Pancreas (tissue), 10 donors: Measurements from ENCODE around the gene ACOX1. TPM values are rescaled to one million over a fixed set of nuclear protein-coding genes. Genes with fewer than 3 reads are reported as not detected.

Experiments used
- ATAC-seq, 4 donors: fragments of 200-7000 bp; cut with Tn5 transposase; one replicate each; pipeline versions ENCODE4 v1.8.0 to v1.9.1; 2020; ENCODE audit warnings: mild to moderate bottlenecking in 4 of 4, moderate library complexity in 4 of 4
- DNase-seq, 6 donors: peaks; one replicate each; pipeline ENCODE4 v3.0.0-alpha.2; 2020
- FAIRE-seq: peaks from 2 replicates; lab custom pipeline; 2012; peaks lifted over from hg19 to GRCh38; lab: Jason Lieb, UNC
- H3K27ac ChIP-seq, 4 donors: fragments of 200-600 bp; sonication (generic); 1 replicate in 3 of 4; 2 replicates in 1 of 4; pipeline versions ENCODE4 v1.5.0 to v1.8.0; 2020
- H3K27me3 ChIP-seq, 4 donors: fragments of 200-600 bp; one replicate each; pipeline ENCODE4 v1.8.0; 2021
- H3K36me3 ChIP-seq, 3 donors: fragments of 200-600 bp; sonication (generic) in 1 of 3; one replicate each; pipeline versions ENCODE4 v1.5.0 to v1.8.0; 2020 to 2021
- H3K4me1 ChIP-seq, 3 donors: fragments of 200-600 bp; one replicate each; pipeline ENCODE4 v1.8.0; 2021
- H3K4me3 ChIP-seq, 4 donors: fragments of 200-600 bp; sonication (generic) in 2 of 4; one replicate each; pipeline versions ENCODE4 v1.5.0 to v1.8.0; 2020 to 2021
- H3K9me3 ChIP-seq, 4 donors: fragments of 200-600 bp; one replicate each; pipeline ENCODE4 v1.8.0; 2021
- WGBS, 2 donors: extraction: QIAGEN DNeasy Blood & Tissue Kit; methylation state at CpG; one replicate each; pipeline ENCODE4 v1.1.7; 2013; 5-methylcytosine and 5-hydroxymethylcytosine counted together
- intact Hi-C, 3 donors: fragments of 100-400 bp; cut with DNase I; formaldehyde crosslinking; loops; one replicate each; pipeline versions ENCODE4 v1.11.1 to v1.14.2; 2022
- polyA plus RNA-seq, 2 donors: library from polyadenylated mRNA; stranded (reverse); fragments of 200-250 nt; gene quantifications; one replicate each; pipeline ENCODE4 v1.2.3, GENCODE V29; 2013
- total RNA-seq, 6 donors: library from RNA; stranded (reverse); fragmentation: NEBNext Ultra II Directional in 4 of 6; extraction: Animal tissue kit (Norgen Biotek cat#: 25700) in 4 of 6; gene quantifications; one replicate each; pipeline versions ENCODE4 v1.2.1 to v1.2.4, GENCODE V29; 2021 to 2023
- TF ChIP-seq, protein P1 (sequence below), 4 donors: fragments of 200-600 bp; sonication (generic) in 3 of 4; IDR thresholded peaks; one replicate each; pipeline versions ENCODE4 v1.5.0 to v1.8.0; 2021; ENCODE audit warnings: antibody characterized with exemption in 4 of 4
- donor health status: healthy with polysubstance abuse.
- donor health status: DM: no; HTN: no; CAD: no; lungs with moderate emphysema.
- donor health status: DM: no; HTN: no; CAD: no.
- donor health status: control.
- donor health status: control.
- donor health status: Bipolar disorder and iron deficiency.
- donor health status: DM: yes; HTN: yes; CAD: no.
- donor health status: DM: no; HTN: no; CAD: no.
- donor health status: DM: no; HTN: no; CAD: no.
- donor health status: DM: yes; HTN: yes; CAD: no.

The ACOX1 gene
- total RNA-seq = 10 to 100 TPM; 50.4 to 74.2 (median 59.4) TPM
- 10 to 100 TPM; 16.3 to 25.4 TPM for polyA plus RNA-seq

- Histone ChIP-seq H3K4me3 (peak within 1 kb of the TSS; percentile 47 to 89 (median 74)), H3K27me3 (no peaks in the 10 kb centered on the region), H3K36me3 (no peaks in the 10 kb centered on the region), H3K4me1 (peaks cover 38 to 66% (median 55%) of the 10 kb centered on the region in 3 donors), H3K27ac (peak within 1 kb of the TSS; percentile 87 to 99 (median 95)), H3K9me3 (no peaks in the 10 kb centered on the region)
- ATAC-seq (peak; percentile 82 to 92 (median 87)), DNase-seq (peak; percentile 95 to 99 (median 98)), FAIRE-seq (no peak)
- WGBS, 2 donors = 1% methylated on average over 50 to 72 of the region's 72 CpGs
- intact Hi-C loops = no loop called here
- TF ChIP-seq, protein P1, sequence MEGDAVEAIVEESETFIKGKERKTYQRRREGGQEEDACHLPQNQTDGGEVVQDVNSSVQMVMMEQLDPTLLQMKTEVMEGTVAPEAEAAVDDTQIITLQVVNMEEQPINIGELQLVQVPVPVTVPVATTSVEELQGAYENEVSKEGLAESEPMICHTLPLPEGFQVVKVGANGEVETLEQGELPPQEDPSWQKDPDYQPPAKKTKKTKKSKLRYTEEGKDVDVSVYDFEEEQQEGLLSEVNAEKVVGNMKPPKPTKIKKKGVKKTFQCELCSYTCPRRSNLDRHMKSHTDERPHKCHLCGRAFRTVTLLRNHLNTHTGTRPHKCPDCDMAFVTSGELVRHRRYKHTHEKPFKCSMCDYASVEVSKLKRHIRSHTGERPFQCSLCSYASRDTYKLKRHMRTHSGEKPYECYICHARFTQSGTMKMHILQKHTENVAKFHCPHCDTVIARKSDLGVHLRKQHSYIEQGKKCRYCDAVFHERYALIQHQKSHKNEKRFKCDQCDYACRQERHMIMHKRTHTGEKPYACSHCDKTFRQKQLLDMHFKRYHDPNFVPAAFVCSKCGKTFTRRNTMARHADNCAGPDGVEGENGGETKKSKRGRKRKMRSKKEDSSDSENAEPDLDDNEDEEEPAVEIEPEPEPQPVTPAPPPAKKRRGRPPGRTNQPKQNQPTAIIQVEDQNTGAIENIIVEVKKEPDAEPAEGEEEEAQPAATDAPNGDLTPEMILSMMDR (IDR thresholded peaks at IDR 0.05) = peak in 2 of 4 donors; percentile 8 to 27
Measured at GRCh38 chr17:75978938-75979704, at the start of gene ACOX1, which contains the start of gene TEN1. TSS of gene ACOX1 (minus strand) at chr17:75979166. CDS start at chr17:75979073, 93 bp downstream. TSS of gene TEN1 (plus strand) at chr17:75979240. CDS start at chr17:75986193, 6,953 bp downstream.

- 47 to 55% methylated on average over 20 to 24 of the region's 24 CpGs for WGBS, 2 donors
- ATAC-seq = peak; percentile 70 to 91 (median 84)
- intact Hi-C loops = no loop called here
Measured at GRCh38 chr17:76027159-76027839, 48.3 kb upstream of the ACOX1 start, which contains the start of gene EVPL. TSS of gene EVPL (minus strand) at chr17:76027306. CDS start at chr17:76027198, 108 bp downstream.

GRCh38 chr17:76026714-76027158, 47.8 kb upstream of the ACOX1 start:
- peak in 2 of 6 donors; percentile 55 to 73 for DNase-seq
- H3K27me3 ChIP-seq = no peaks in the 10 kb centered on the region
- no peaks in the 10 kb centered on the region for H3K9me3 ChIP-seq
- H3K27ac ChIP-seq = peak overlapping the region in 2 of 4 donors; percentile 44 to 50
- intact Hi-C loops = no loop called here
- 35 to 46% methylated on average over 11 to 15 of the region's 15 CpGs for WGBS, 2 donors
- no peaks in the 10 kb centered on the region for H3K4me1 ChIP-seq
- no peak for FAIRE-seq
- H3K4me3 ChIP-seq = peak overlapping the region in 2 of 4 donors; percentile 11 to 46
- no peaks in the 10 kb centered on the region for H3K36me3 ChIP-seq
- TF ChIP-seq, protein P1 (IDR thresholded peaks at IDR 0.05) = no peak
- ATAC-seq = peak; percentile 43 to 80 (median 62)

More at GRCh38 chr17:76027159-76027839, 48.3 kb upstream of the ACOX1 start, which contains the start of gene EVPL:
- H3K36me3 ChIP-seq = no peaks in the 10 kb centered on the region
- FAIRE-seq (no peak), DNase-seq (peak; percentile 43 to 88 (median 61))
- H3K27ac ChIP-seq = peak within 1 kb of the TSS in 2 of 4 donors; percentile 44 to 50
- TF ChIP-seq, protein P1 (IDR thresholded peaks at IDR 0.05) = no peak
- H3K4me3 ChIP-seq = peak within 1 kb of the TSS in 2 of 4 donors; percentile 11 to 46
- peaks cover 0 to 3% (median 0%) of the 10 kb centered on the region in 3 donors for H3K4me1 ChIP-seq
- H3K9me3 ChIP-seq = no peaks in the 10 kb centered on the region
- H3K27me3 ChIP-seq = no peaks in the 10 kb centered on the region

DNA sequence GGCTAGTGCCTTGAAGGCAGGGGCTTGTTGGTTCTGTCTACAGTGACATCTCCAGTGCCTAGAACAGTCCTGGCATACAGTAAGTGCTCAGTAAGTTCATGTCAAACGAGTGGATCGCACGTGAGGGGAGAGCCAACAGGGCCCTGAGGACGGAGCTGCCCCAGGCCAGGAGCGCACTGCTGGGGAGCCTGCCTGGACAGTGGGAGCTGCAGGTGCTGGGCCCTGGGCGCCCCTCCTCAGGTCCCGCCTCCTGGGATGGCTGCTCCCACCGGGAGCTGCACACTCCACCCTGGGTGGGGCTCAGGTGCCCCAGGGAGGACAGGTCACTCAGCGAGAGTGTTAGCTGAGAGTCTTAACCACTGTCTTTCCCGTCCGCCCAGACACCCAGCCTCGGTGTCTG, 46.3 kb upstream of the ACOX1 start:
- no peak overlapping the region for H3K4me3 ChIP-seq
- no peaks in the 10 kb centered on the region for H3K9me3 ChIP-seq
- TF ChIP-seq, protein P1 (IDR thresholded peaks at IDR 0.05) = no peak
- intact Hi-C loops = no loop called here
- peak in 1 of 6 donors; percentile 65 for DNase-seq
- H3K27me3 ChIP-seq = no peaks in the 10 kb centered on the region
- 83 to 86% methylated on average over 12 of the region's 12 CpGs for WGBS, 2 donors
- H3K36me3 ChIP-seq = no peaks in the 10 kb centered on the region
- H3K27ac ChIP-seq = no peak overlapping the region
- H3K4me1 ChIP-seq = no peaks in the 10 kb centered on the region
- ATAC-seq = no peak
- FAIRE-seq = no peak
